ENCODE data around the gene SDK2. TPM values are rescaled to one million over a fixed set of nuclear protein-coding genes. Genes with fewer than 3 reads are reported as not detected.
"Not testable (repeated sequence)": the region's sequence is repeated elsewhere in the genome, so short reads cannot be mapped to it uniquely, and the experiment has no call there.

SDK2 gene
- total RNA-seq, 2 donors from 2014 or later, result 16.5 to 26.3 TPM

- intact Hi-C loops (cut with DNase I), result loop anchor here (10.0 kb wide), 1 partner anchor 64 kb away; no protein-coding TSS in a partner anchor
- 93% methylated on average over 8 of the region's 8 CpGs for WGBS
Observed at GRCh38 chr17:73318427-73318813, 325.8 kb downstream of the SDK2 start.

GRCh38 chr17:73317513-73318426 lies 326.5 kb downstream of the SDK2 start:
- no peak for TF ChIP-seq CTCF (IDR thresholded peaks at IDR 0.05)
- no peak for TF ChIP-seq POLR2A (IDR thresholded peaks at IDR 0.05)
- no peak for TF ChIP-seq POLR2AphosphoS5 (IDR thresholded peaks at IDR 0.05)
- H3K4me3 ChIP-seq, result no peak overlapping the region
- WGBS, result 81% methylated on average over 9 of the region's 9 CpGs
- intact Hi-C loops (cut with DNase I), result loop anchor here (10.0 kb wide), 1 partner anchor 63 kb away; no protein-coding TSS in a partner anchor
- DNase-seq (ENCODE audit: low spot score), result no peak
- no peaks in the 10 kb centered on the region for H3K36me3 ChIP-seq
- H3K27ac ChIP-seq, result no peak overlapping the region
- H3K4me1 ChIP-seq (replicated peaks), result peaks cover under 1% of the 10 kb centered on the region
- H3K9me3 ChIP-seq, result no peaks in the 10 kb centered on the region
- H3K27me3 ChIP-seq (replicated peaks; ENCODE audit: insufficient read depth), result no peaks in the 10 kb centered on the region

More at GRCh38 chr17:73318427-73318813, 325.8 kb downstream of the SDK2 start:
- H3K36me3 ChIP-seq, result no peaks in the 10 kb centered on the region
- DNase-seq (ENCODE audit: low spot score), result no peak
- no peaks in the 10 kb centered on the region for H3K27me3 ChIP-seq (replicated peaks; ENCODE audit: insufficient read depth)
- no peaks in the 10 kb centered on the region for H3K9me3 ChIP-seq
- H3K27ac ChIP-seq, result no peak overlapping the region
- H3K4me3 ChIP-seq, result no peak overlapping the region
- no peaks in the 10 kb centered on the region for H3K4me1 ChIP-seq (replicated peaks)
- TF ChIP-seq POLR2A (IDR thresholded peaks at IDR 0.05) (no peak), POLR2AphosphoS5 (IDR thresholded peaks at IDR 0.05) (no peak)

GRCh38 chr17:73316919-73317505 lies 327.2 kb downstream of the SDK2 start:
- no peaks in the 10 kb centered on the region for H3K9me3 ChIP-seq
- H3K4me1 ChIP-seq (replicated peaks), result peaks cover 3% of the 10 kb centered on the region
- intact Hi-C loops (cut with DNase I), result loop anchor here (10.0 kb wide), 1 partner anchor 62 kb away; no protein-coding TSS in a partner anchor
- H3K4me3 ChIP-seq, result no peak overlapping the region
- WGBS, result 62% methylated on average over 7 of the region's 8 CpGs
- TF ChIP-seq POLR2A (IDR thresholded peaks at IDR 0.05) (no peak), POLR2AphosphoS5 (IDR thresholded peaks at IDR 0.05) (no peak), CTCF (IDR thresholded peaks at IDR 0.05) (no peak)
- DNase-seq (ENCODE audit: low spot score), result no peak
- no peaks in the 10 kb centered on the region for H3K27me3 ChIP-seq (replicated peaks; ENCODE audit: insufficient read depth)
- H3K27ac ChIP-seq, result no peak overlapping the region
- H3K36me3 ChIP-seq, result no peaks in the 10 kb centered on the region

GRCh38 chr17:73315471-73315870 lies 328.8 kb downstream of the SDK2 start:
- Histone ChIP-seq H3K9me3 (no peaks in the 10 kb centered on the region), H3K27ac (no peak overlapping the region), H3K27me3 (replicated peaks; ENCODE audit: insufficient read depth) (no peaks in the 10 kb centered on the region), H3K36me3 (no peaks in the 10 kb centered on the region), H3K4me1 (replicated peaks) (peaks cover 3% of the 10 kb centered on the region), H3K4me3 (no peak overlapping the region)
- no peak for DNase-seq (ENCODE audit: low spot score)
- no peak for TF ChIP-seq CTCF (IDR thresholded peaks at IDR 0.05)
- no peak for TF ChIP-seq POLR2AphosphoS5 (IDR thresholded peaks at IDR 0.05)
- no peak for TF ChIP-seq POLR2A (IDR thresholded peaks at IDR 0.05)
- intact Hi-C loops (cut with DNase I), result loop anchor here (10.0 kb wide), 1 partner anchor 61 kb away; no protein-coding TSS in a partner anchor
- WGBS, result 44% methylated on average over 5 of the region's 5 CpGs

- intact Hi-C loops (cut with DNase I), result loop anchor here (2.0 to 10.0 kb wide), 2 partner anchors 55 to 59 kb away; no protein-coding TSS in a partner anchor
- DNase-seq (ENCODE audit: low spot score), result no peak
- H3K4me1 ChIP-seq (replicated peaks), result peaks cover 9% of the 10 kb centered on the region
- no peak overlapping the region for H3K4me3 ChIP-seq
- no peaks in the 10 kb centered on the region for H3K27me3 ChIP-seq (replicated peaks; ENCODE audit: insufficient read depth)
- H3K9me3 ChIP-seq, result no peaks in the 10 kb centered on the region
- no peaks in the 10 kb centered on the region for H3K36me3 ChIP-seq
- no peak overlapping the region for H3K27ac ChIP-seq
- 77% methylated on average over 8 of the region's 8 CpGs for WGBS
- TF ChIP-seq POLR2AphosphoS5 (IDR thresholded peaks at IDR 0.05), result no peak
- TF ChIP-seq CTCF (IDR thresholded peaks at IDR 0.05), result no peak
- no peak for TF ChIP-seq POLR2A (IDR thresholded peaks at IDR 0.05)
Observed at GRCh38 chr17:73313526-73314127, 330.6 kb downstream of the SDK2 start.

GRCh38 chr17:73312887-73313286 lies 331.4 kb downstream of the SDK2 start:
- not testable (repeated sequence) for H3K36me3 ChIP-seq; H3K27me3 ChIP-seq (replicated peaks; ENCODE audit: insufficient read depth); H3K9me3 ChIP-seq; H3K4me3 ChIP-seq; DNase-seq (ENCODE audit: low spot score); H3K4me1 ChIP-seq (replicated peaks)
- peak overlapping the region; percentile 99 for H3K27ac ChIP-seq
- 87% methylated on average over 11 of the region's 11 CpGs for WGBS
- intact Hi-C loops (cut with DNase I), result loop anchor here (2.0 to 10.0 kb wide), 2 partner anchors 56 to 58 kb away; no protein-coding TSS in a partner anchor

Measured in prostate gland (tissue), 2 donors.